ENCODE measurements around the gene SLC1A3.
A peak's percentile ranks its signal among the peaks of the same experiment; 100 is the strongest.

SLC1A3 gene

GRCh38 chr5:36686881-36687280, 80.5 kb downstream of the SLC1A3 start:
- no peak for TF ChIP-seq CTCF (IDR thresholded peaks at IDR 0.05; ENCODE audit: low read depth, low read length)
- no peak overlapping the region for H3K4me3 ChIP-seq (replicated peaks in 1 of 2; ENCODE audit: low read depth in 2 of 2, low read length in 2 of 2)
- DNase-seq (ENCODE audit: low read depth in 2 of 2) = no peak

DNA sequence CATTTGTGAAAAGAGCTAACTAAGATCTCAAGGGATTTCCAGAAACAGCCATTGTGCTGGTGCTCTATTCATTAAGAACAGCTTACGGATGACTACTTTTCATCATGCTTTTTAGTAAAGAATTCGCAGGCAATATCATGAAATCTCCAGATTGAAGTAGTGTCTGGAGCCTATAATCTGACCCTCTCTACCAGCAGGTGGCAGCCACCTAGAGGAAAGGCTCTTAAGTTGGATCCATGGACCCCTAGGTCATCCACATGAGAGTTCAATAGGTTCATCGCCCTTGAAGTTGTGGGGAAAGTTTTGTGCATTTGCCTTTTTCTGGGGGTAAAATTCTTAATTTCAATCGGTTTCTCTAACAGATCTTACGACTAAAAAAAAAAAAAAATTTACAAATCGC, 82.3 kb downstream of the SLC1A3 start:
- DNase-seq (ENCODE audit: low read depth in 2 of 2) = peak in 1 of 2 donors; percentile 31
- TF ChIP-seq CTCF (IDR thresholded peaks at IDR 0.05; ENCODE audit: low read depth, low read length) = peak; percentile 24
- H3K4me3 ChIP-seq (replicated peaks in 1 of 2; ENCODE audit: low read depth in 2 of 2, low read length in 2 of 2) = no peak overlapping the region

DNA sequence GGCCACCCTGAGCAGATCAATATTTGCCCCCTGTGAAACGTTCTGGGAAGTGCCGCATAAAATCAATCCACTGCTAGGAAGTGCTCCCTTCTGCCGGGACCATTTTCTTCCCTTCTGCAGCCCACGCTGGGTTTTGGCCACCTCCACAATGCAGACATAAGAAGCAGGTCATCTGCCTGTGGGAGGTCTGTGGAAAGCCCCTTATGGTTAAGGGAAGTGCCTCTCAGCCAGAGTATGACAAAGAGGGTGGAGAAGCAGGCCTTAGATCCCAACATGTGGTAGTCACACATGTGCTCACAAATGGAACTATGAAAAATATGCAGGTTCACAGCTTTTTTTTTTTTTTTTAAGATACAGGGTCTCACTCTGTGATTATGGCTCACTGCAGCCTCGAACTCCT, 82.8 kb downstream of the SLC1A3 start:
- peak; percentile 5 to 53 for DNase-seq (ENCODE audit: low read depth in 2 of 2)
- no peak overlapping the region for H3K4me3 ChIP-seq (replicated peaks in 1 of 2; ENCODE audit: low read depth in 2 of 2, low read length in 2 of 2)

GRCh38 chr5:36690041-36690961, 83.9 kb downstream of the SLC1A3 start:
- DNase-seq (ENCODE audit: low read depth in 2 of 2) = peak; percentile 78 to 80
- peak; percentile 94 for TF ChIP-seq CTCF (IDR thresholded peaks at IDR 0.05; ENCODE audit: low read depth, low read length)
- H3K4me3 ChIP-seq (replicated peaks in 1 of 2; ENCODE audit: low read depth in 2 of 2, low read length in 2 of 2) = peak overlapping the region; percentile 54 to 56

More for the DNA sequence above, 82.8 kb downstream of the SLC1A3 start:
- TF ChIP-seq CTCF (IDR thresholded peaks at IDR 0.05; ENCODE audit: low read depth, low read length) = no peak

DNA sequence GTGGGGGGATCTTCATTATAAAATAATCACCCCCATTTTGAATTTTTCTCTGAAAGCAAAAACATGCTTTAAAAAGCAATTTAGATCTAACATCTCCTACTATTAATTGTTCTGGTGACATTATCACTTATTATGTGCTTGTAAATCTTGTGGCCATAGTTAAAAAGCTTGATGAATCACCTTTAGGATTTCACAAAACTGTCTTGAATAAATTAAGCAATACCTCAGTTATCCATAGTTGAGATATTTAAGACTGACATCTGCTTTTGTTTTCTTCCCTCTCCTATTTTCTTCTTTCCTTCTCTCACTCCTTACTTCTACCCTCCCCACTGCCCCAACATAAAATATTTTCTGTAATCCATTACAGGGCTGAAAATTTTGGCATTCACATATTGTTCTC, 84.8 kb downstream of the SLC1A3 start:
- DNase-seq (ENCODE audit: low read depth in 2 of 2) = peak in 1 of 2 donors; percentile 43
- H3K4me3 ChIP-seq (replicated peaks in 1 of 2; ENCODE audit: low read depth in 2 of 2, low read length in 2 of 2) = no peak overlapping the region
- no peak for TF ChIP-seq CTCF (IDR thresholded peaks at IDR 0.05; ENCODE audit: low read depth, low read length)

DNA sequence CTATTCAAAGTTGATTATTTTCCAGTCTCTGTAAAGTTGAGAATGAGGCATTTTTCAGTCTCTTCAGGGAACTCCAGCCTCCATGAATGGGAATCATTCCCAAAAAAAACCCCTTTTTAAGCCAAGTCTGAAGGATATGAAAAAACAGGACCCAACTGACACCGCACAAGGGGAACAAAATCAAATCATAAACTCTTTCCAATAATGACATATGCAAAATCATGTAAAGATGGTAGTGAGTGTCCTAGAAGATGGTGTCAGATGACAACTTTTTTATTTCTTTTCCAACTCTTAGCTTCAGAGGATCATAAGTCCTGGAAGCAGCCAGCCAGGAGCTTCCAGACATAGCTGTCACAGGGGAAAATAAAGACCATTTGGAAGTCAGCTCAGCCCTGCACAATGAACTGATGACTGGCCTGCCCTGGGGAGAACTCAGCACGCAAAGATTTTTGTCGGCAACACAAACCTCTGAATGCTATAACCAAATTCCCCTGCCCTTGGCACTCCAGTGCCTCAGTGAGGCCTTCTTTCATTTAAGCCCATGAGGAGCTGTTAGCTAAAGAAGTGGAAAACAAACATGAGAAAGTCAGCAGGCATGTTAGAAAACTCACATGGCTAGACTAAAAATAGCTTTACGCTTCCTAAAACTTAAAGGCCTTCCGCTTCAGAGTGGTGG, 85.4 kb downstream of the SLC1A3 start:
- peak in 1 of 2 donors; percentile 43 for DNase-seq (ENCODE audit: low read depth in 2 of 2)

More for the DNA sequence above, 85.4 kb downstream of the SLC1A3 start:
- H3K4me3 ChIP-seq (replicated peaks in 1 of 2; ENCODE audit: low read depth in 2 of 2, low read length in 2 of 2) = no peak overlapping the region
- TF ChIP-seq CTCF (IDR thresholded peaks at IDR 0.05; ENCODE audit: low read depth, low read length) = no peak
